PC-9 (cell line): ENCODE results near the gene POLD1. TPM values are rescaled to one million over a fixed set of nuclear protein-coding genes. Genes with fewer than 3 reads are reported as not detected.

Experiments
- BruUV-seq: library from RNA; stranded (reverse); fragments of 400-500 nt; replicated peaks from 2 replicates; lab custom pipeline; 2021; lab: Mats Ljungman, UMichigan
- CTCF ChIA-PET: fragments of 300-600 bp; sonication (Branson Sonifier 250); formaldehyde crosslinking; loops from one replicate; lab custom pipeline; 2022; ENCODE audit warnings: antibody characterized with exemption; lab: Charles Lee
- POLR2A ChIA-PET: fragments of 300-600 bp; sonication (Branson Sonifier 250); formaldehyde crosslinking; loops from one replicate; lab custom pipeline; 2022; ENCODE audit warnings: antibody characterized with exemption; ENCODE audit not compliant: unreplicated experiment; lab: Charles Lee
- DNase-seq, 2 experiments: peaks; one replicate each; pipeline versions ENCODE4 v3.0.0 to v3.0.0-alpha.2; 2015 to 2022; ENCODE audit warnings: mixed read lengths in 1 of 2
- H2AFZ ChIP-seq: fragments of 200-600 bp; sonication (generic); 2 replicates; pipeline ENCODE4 v1.8.1; 2017; ENCODE audit warnings: antibody characterized with exemption
- H3F3A ChIP-seq: fragments of 200-600 bp; sonication (generic); 2 replicates; pipeline ENCODE4 v1.8.1; 2017; ENCODE audit warnings: antibody characterized with exemption, mild to moderate bottlenecking, low read depth; ENCODE audit not compliant: insufficient read depth
- H3K27ac ChIP-seq: fragments of 200-600 bp; sonication (generic); 2 replicates; pipeline ENCODE4 v1.6.1; 2016; ENCODE audit warnings: mixed run types
- H3K27me3 ChIP-seq: fragments of 200-600 bp; sonication (generic); 2 replicates; pipeline ENCODE4 v1.6.1; 2016; ENCODE audit warnings: low read depth, mixed run types; ENCODE audit not compliant: insufficient read depth
- H3K36me3 ChIP-seq: fragments of 200-600 bp; sonication (generic); 2 replicates; pipeline ENCODE4 v1.6.1; 2016; ENCODE audit warnings: low read depth, mixed run types
- H3K4me1 ChIP-seq: fragments of 200-600 bp; sonication (generic); replicated peaks from 2 replicates; pipeline ENCODE4 v1.6.1; 2016; ENCODE audit warnings: mixed run types; ENCODE audit not compliant: insufficient read depth
- H3K4me2 ChIP-seq: fragments of 200-600 bp; sonication (generic); 2 replicates; pipeline ENCODE4 v1.6.1; 2017; ENCODE audit warnings: mixed run types
- H3K4me3 ChIP-seq: fragments of 200-600 bp; sonication (generic); 2 replicates; pipeline ENCODE4 v1.6.1; 2016; ENCODE audit warnings: mixed run types
- H3K79me2 ChIP-seq: fragments of 200-600 bp; sonication (generic); 2 replicates; pipeline ENCODE4 v1.6.1; 2017; ENCODE audit warnings: low read depth, mixed run types
- H3K9me2 ChIP-seq: fragments of 200-600 bp; sonication (generic); 2 replicates; pipeline ENCODE4 v1.8.1; 2017; ENCODE audit warnings: mild to moderate bottlenecking; ENCODE audit not compliant: insufficient read depth
- H3K9me3 ChIP-seq: fragments of 200-600 bp; sonication (generic); 2 replicates; pipeline ENCODE4 v1.8.1; 2016; ENCODE audit warnings: low read depth; ENCODE audit not compliant: insufficient read depth
- H4K20me1 ChIP-seq: fragments of 200-600 bp; sonication (generic); 2 replicates; pipeline ENCODE4 v1.8.1; 2017; ENCODE audit not compliant: insufficient read depth
- EZH2 ChIP-seq: fragments of 200-600 bp; sonication (generic); IDR thresholded peaks from 2 replicates; pipeline ENCODE4 v1.8.0; 2017; ENCODE audit warnings: antibody characterized with exemption, low read depth
- intact Hi-C: fragments of 100-400 bp; cut with micrococcal nuclease; formaldehyde crosslinking; loops from one replicate; pipeline ENCODE4 v1.10.0; 2022; ENCODE audit not compliant: unreplicated experiment
- total RNA-seq: library from RNA; stranded (reverse); gene quantifications from 2 replicates; pipeline ENCODE4 v1.2.3, GENCODE V29; 2021
- TF ChIP-seq, protein P1 (sequence below): fragments of 200-600 bp; sonication (generic); conservative IDR thresholded peaks from 2 replicates; pipeline ENCODE4 v1.6.1; 2017; ENCODE audit warnings: mixed run types, antibody characterized with exemption, mild to moderate bottlenecking, moderate library complexity

The POLD1 gene
- total RNA-seq, 1 experiment from 2014 or later, result 101 TPM

DNA sequence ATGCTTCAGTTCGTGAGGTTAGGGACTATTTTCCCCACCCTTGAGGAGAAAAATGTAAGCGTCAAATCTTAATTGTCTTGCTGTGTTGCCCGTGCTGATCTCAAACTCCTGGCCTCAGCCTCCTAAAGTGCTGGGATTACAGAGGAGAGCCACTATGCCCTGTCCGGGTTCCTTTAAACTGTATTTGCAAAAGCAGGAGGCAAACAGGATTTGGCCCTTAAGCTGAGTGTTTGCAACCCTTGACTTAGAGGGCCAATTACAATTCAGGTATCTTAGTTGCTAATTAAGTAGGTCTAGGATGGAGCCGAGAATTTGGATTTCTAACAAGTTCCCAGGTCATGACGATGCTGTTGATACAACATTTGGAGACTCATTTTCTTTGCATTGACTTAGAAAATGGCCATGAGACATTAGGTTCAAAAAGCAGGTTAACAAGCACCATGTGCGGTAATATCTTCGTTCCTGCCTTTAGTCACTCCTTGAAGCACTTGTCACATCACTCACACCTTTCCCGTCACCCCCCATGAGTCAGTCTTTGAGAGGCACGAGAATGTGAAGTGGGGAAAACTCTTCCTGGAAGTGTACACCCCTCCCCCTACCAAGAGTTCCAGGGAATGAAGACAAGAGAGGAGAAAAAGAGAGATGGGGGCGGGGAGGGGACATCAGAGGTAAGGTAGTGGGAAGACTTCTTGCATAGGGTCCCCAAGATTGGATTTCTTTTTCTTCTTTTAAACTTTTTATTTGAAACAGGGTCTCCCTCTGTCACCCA, 21.3 kb upstream of the POLD1 start:
- POLR2A ChIA-PET, result no interaction called here
- intact Hi-C loops, result loop anchor here (10.0 kb wide), 1 partner anchor 172 kb away; no protein-coding TSS in a partner anchor

DNA sequence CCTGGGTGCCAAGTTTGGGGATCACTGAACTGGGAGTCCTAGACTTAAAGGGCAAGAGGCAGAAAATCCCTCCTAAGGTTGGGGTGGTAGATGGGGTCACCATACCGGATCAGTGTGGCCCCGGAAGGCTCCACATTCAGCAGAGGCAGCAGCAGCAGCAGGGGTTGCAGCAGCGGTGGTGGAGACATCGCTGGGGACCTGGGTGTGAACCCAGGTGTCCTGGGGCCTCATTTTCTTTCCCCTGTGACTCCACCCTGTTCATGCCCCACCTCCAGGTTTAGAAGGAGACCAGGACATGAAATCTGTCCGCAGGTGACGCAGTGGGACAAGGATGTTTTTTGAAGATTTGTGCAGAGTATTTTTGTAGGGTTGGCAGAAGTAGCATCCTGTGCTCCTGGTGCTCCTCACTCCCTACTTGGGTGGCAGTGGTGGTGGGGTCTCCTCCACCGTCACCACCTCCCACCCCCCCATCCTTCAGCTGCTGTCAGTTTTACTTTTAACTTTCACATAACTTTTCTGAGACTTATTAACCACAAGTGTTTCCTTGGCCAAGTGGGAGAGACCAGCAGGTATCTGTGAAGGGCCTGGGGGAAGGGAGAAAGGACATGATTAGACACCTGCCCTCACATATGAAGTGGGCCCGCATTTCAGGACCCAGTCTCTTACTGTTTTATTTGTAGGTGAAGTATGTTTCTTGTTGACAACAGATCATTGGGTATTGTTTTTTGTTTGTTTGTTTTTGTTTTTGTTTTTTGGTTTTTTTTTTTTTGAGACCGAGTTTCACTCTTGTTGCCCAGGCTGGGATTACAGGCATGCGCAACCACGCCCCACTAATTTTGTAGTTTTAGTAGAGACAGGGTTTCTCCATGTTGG, 18.5 kb upstream of the POLD1 start, which contains the start of gene NAPSA:
TSS of gene NAPSA (minus strand) at position 206 of the 873 bp plus-strand sequence. CDS start at position 188, 18 bp downstream.
- CTCF ChIA-PET, result no interaction called here
- Histone ChIP-seq H3K4me2 (no peak within 1 kb of the TSS), H3K27me3 (no peaks in the 10 kb centered on the region), H3K4me1 (no peaks in the 10 kb centered on the region), H4K20me1 (no peaks in the 10 kb centered on the region), H3K9me2 (no peaks in the 10 kb centered on the region), H3F3A (no peaks in the 10 kb centered on the region), H2AFZ (no peak within 1 kb of the TSS), H3K79me2 (no peaks in the 10 kb centered on the region), H3K27ac (no peak within 1 kb of the TSS), H3K36me3 (no peaks in the 10 kb centered on the region), H3K9me3 (no peaks in the 10 kb centered on the region), H3K4me3 (no peak within 1 kb of the TSS)
- POLR2A ChIA-PET, result no interaction called here
- BruUV-seq, result no TSS peak
- TF ChIP-seq, protein P1, sequence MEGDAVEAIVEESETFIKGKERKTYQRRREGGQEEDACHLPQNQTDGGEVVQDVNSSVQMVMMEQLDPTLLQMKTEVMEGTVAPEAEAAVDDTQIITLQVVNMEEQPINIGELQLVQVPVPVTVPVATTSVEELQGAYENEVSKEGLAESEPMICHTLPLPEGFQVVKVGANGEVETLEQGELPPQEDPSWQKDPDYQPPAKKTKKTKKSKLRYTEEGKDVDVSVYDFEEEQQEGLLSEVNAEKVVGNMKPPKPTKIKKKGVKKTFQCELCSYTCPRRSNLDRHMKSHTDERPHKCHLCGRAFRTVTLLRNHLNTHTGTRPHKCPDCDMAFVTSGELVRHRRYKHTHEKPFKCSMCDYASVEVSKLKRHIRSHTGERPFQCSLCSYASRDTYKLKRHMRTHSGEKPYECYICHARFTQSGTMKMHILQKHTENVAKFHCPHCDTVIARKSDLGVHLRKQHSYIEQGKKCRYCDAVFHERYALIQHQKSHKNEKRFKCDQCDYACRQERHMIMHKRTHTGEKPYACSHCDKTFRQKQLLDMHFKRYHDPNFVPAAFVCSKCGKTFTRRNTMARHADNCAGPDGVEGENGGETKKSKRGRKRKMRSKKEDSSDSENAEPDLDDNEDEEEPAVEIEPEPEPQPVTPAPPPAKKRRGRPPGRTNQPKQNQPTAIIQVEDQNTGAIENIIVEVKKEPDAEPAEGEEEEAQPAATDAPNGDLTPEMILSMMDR, result no peak
- TF ChIP-seq EZH2, result no peak
- intact Hi-C loops, result loop anchor here (5.0 to 10.0 kb wide), 3 partner anchors 112 to 198 kb away; partner anchors contain the start of genes EMC10 and GARIN5A
- no peak for DNase-seq

More for the DNA sequence above, 21.3 kb upstream of the POLD1 start:
- Histone ChIP-seq H3K79me2 (no peaks in the 10 kb centered on the region), H3K4me2 (no peak overlapping the region), H3K36me3 (no peaks in the 10 kb centered on the region), H2AFZ (no peak overlapping the region), H3K4me3 (no peak overlapping the region), H3K27ac (no peak overlapping the region), H4K20me1 (no peaks in the 10 kb centered on the region), H3F3A (0 out of 2 replicates have a peak, but pooled peaks cover 4% of the 10 kb centered on the region), H3K27me3 (no peaks in the 10 kb centered on the region), H3K9me3 (no peaks in the 10 kb centered on the region), H3K9me2 (no peaks in the 10 kb centered on the region), H3K4me1 (no peaks in the 10 kb centered on the region)
- CTCF ChIA-PET, result no interaction called here
- peak in 1 of 2 experiments; percentile 3 for DNase-seq
- BruUV-seq, result no TSS peak
- TF ChIP-seq EZH2, result no peak

DNA sequence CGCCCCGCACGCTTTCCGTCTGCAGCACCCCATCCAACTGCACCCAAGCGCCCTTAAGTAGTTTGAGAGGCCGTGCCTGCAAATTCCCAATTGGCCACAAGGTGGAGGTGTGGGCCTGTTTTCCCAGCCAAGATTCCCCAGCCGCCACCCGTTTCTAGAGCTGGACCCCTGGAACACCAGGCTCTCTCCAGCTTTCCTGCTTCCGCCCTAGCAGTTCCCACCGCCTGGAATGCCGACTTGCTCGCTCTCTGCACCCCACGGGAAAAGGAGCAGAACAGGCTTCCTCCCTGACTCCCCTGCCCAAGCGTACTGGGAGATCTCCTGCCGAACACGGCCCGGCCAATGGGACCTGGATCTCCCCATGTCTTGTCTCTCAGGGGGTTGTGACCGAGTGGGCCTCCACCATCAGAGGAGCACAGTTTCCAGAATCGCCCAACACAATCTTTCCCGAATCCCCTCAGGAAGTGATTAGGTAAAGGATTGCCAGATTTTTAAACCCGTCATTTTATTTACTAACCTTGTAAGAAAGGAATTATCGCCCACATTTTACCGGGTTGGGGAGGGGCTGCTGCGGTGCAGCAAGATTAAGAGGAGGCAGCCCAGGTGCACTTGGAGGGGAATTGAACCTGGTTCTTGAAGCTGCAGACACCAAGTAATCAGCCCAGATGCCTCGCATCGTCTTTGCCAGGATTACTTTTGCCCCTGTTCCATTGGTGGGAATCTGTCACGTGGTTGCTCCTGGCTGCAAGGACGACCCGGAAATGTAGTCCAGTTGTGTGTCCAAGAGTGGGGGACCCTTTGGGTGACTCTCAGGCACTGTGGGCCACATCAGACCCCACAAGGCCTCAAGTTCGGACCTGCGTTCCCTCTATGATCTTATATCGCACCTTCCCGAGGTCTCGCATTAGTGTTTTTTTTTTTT, 15.2 kb upstream of the POLD1 start:
- no peaks in the 10 kb centered on the region for H3K9me2 ChIP-seq
- BruUV-seq, result TSS peak; percentile 30
- H3K4me1 ChIP-seq, result no peaks in the 10 kb centered on the region
- H3K27me3 ChIP-seq, result no peaks in the 10 kb centered on the region
- peak overlapping the region; percentile 98 for H3K4me2 ChIP-seq
- TF ChIP-seq, protein P1, result peak; percentile 97
- no peak for TF ChIP-seq EZH2
- peak overlapping the region; percentile 84 for H3K4me3 ChIP-seq
- H3K9me3 ChIP-seq, result no peaks in the 10 kb centered on the region
- peak overlapping the region; percentile 98 for H2AFZ ChIP-seq
- POLR2A ChIA-PET, result interaction anchor here (1.2 kb wide), 1 partner anchor 97 kb away, joined by 5 read pairs; no protein-coding TSS in a partner anchor
- H3K36me3 ChIP-seq, result no peaks in the 10 kb centered on the region
- no peaks in the 10 kb centered on the region for H3K79me2 ChIP-seq
- no peak overlapping the region for H3K27ac ChIP-seq
- intact Hi-C loops, result loop anchor here (1.0 to 10.0 kb wide), 8 partner anchors 92 to 728 kb away; partner anchors contain the start of genes EMC10, GARIN5A and JOSD2
- H3F3A ChIP-seq, result no peaks in the 10 kb centered on the region
- peak; percentile 68 to 83 for DNase-seq
- CTCF ChIA-PET, result interaction anchor here (1.0 to 1.4 kb wide), 2 partner anchors 92 to 413 kb away, joined by 4 to 6 read pairs; no protein-coding TSS in a partner anchor
- no peaks in the 10 kb centered on the region for H4K20me1 ChIP-seq
